RWPE2 (cell line): ENCODE measurements around the gene APP.

Experiments used
- ATAC-seq: fragments of 200-7000 bp; cut with Tn5 transposase; 3 replicates; pipeline ENCODE4 v1.9.1; 2021; ENCODE audit warnings: low read depth
- DNase-seq: peaks from one replicate; pipeline ENCODE4 v3.0.0-alpha.2; 2020; ENCODE audit warnings: low spot score
- H3K27ac ChIP-seq: fragments of 450-650 bp; 2 replicates; pipeline ENCODE4 v1.5.1; 2017; ENCODE audit warnings: mild to moderate bottlenecking; ENCODE audit not compliant: poor library complexity, severe bottlenecking
- H3K27me3 ChIP-seq: fragments of 250-450 bp; sonication (Bioruptor Pico); 2 replicates; pipeline ENCODE4 v1.5.1; 2021; ENCODE audit warnings: mild to moderate bottlenecking, moderate library complexity; ENCODE audit not compliant: insufficient read depth, poor library complexity, severe bottlenecking
- H3K36me3 ChIP-seq: fragments of 250-450 bp; sonication (Bioruptor Pico); 2 replicates; pipeline ENCODE4 v1.5.1; 2020; ENCODE audit warnings: low read depth, mild to moderate bottlenecking, moderate library complexity
- H3K4me1 ChIP-seq: fragments of 250-450 bp; sonication (Bioruptor Pico); 2 replicates; pipeline ENCODE4 v1.5.1; 2021; ENCODE audit warnings: mild to moderate bottlenecking, moderate library complexity; ENCODE audit not compliant: insufficient read depth, poor library complexity, severe bottlenecking
- H3K4me3 ChIP-seq: fragments of 250-450 bp; sonication (Bioruptor Pico); 2 replicates; pipeline ENCODE4 v1.5.1; 2021; ENCODE audit warnings: mild to moderate bottlenecking, moderate library complexity; ENCODE audit not compliant: severe bottlenecking
- H3K9me3 ChIP-seq: fragments of 250-450 bp; sonication (Bioruptor Pico); 2 replicates; pipeline ENCODE4 v1.5.1; 2021; ENCODE audit warnings: mild to moderate bottlenecking, moderate library complexity; ENCODE audit not compliant: severe bottlenecking
- CTCF ChIP-seq: fragments of 450-650 bp; IDR thresholded peaks from one replicate; pipeline ENCODE4 v1.5.1; 2017; ENCODE audit warnings: mild to moderate bottlenecking, moderate library complexity; ENCODE audit not compliant: poor library complexity, severe bottlenecking

Gene APP

GRCh38 chr21:25911730-25912401 lies 258.7 kb downstream of the APP start:
- Histone ChIP-seq H3K36me3 (peaks cover 36% of the 10 kb centered on the region), H3K27me3 (no peaks in the 10 kb centered on the region), H3K9me3 (no peaks in the 10 kb centered on the region), H3K4me3 (no peak overlapping the region), H3K27ac (no peak overlapping the region), H3K4me1 (peaks cover 8% of the 10 kb centered on the region)
- no peak for ATAC-seq
- no peak for DNase-seq
- TF ChIP-seq CTCF, result no peak

GRCh38 chr21:25910809-25911208 lies 259.8 kb downstream of the APP start:
- DNase-seq (no peak), ATAC-seq (no peak)
- H3K9me3 ChIP-seq, result no peaks in the 10 kb centered on the region
- no peaks in the 10 kb centered on the region for H3K4me1 ChIP-seq
- H3K27ac ChIP-seq, result no peak overlapping the region
- H3K36me3 ChIP-seq, result peaks cover 44% of the 10 kb centered on the region
- H3K27me3 ChIP-seq, result no peaks in the 10 kb centered on the region
- H3K4me3 ChIP-seq, result no peak overlapping the region
- TF ChIP-seq CTCF, result no peak

GRCh38 chr21:25909341-25909740 lies 261.2 kb downstream of the APP start:
- Histone ChIP-seq H3K36me3 (peaks cover 47% of the 10 kb centered on the region), H3K4me3 (no peak overlapping the region), H3K9me3 (no peaks in the 10 kb centered on the region), H3K27ac (no peak overlapping the region), H3K4me1 (no peaks in the 10 kb centered on the region), H3K27me3 (no peaks in the 10 kb centered on the region)
- ATAC-seq, result no peak
- no peak for DNase-seq
- no peak for TF ChIP-seq CTCF

- DNase-seq (no peak), ATAC-seq (no peak)
- H3K4me3 ChIP-seq, result no peak overlapping the region
- no peak overlapping the region for H3K27ac ChIP-seq
- no peaks in the 10 kb centered on the region for H3K27me3 ChIP-seq
- peaks cover 56% of the 10 kb centered on the region for H3K36me3 ChIP-seq
- H3K9me3 ChIP-seq, result no peaks in the 10 kb centered on the region
- H3K4me1 ChIP-seq, result no peaks in the 10 kb centered on the region
- no peak for TF ChIP-seq CTCF
Observed at GRCh38 chr21:25908495-25908894, 262.1 kb downstream of the APP start.

GRCh38 chr21:25907573-25908275 lies 262.8 kb downstream of the APP start:
- no peak for DNase-seq
- H3K9me3 ChIP-seq, result no peaks in the 10 kb centered on the region
- no peak for ATAC-seq
- H3K36me3 ChIP-seq, result peaks cover 61% of the 10 kb centered on the region
- TF ChIP-seq CTCF, result no peak
- H3K4me1 ChIP-seq, result no peaks in the 10 kb centered on the region
- H3K27me3 ChIP-seq, result no peaks in the 10 kb centered on the region
- H3K27ac ChIP-seq, result no peak overlapping the region
- no peak overlapping the region for H3K4me3 ChIP-seq
